NB4 (cell line): ENCODE results near the gene NRL.

Source experiments
- DNase-seq: peaks from one replicate; pipeline ENCODE4 v3.0.0; 2010; ENCODE audit warnings: low read depth
- H3K4me3 ChIP-seq: one replicate; pipeline ENCODE4 v1.5.1; 2011; ENCODE audit warnings: mild to moderate bottlenecking, low read depth, low read length, moderate library complexity
- CTCF ChIP-seq: IDR thresholded peaks from one replicate; pipeline ENCODE4 v1.5.1; 2012; ENCODE audit warnings: low read depth, low read length
- MAX ChIP-seq: IDR thresholded peaks from 2 replicates; pipeline ENCODE4 v1.6.1; 2011; ENCODE audit warnings: low read depth, low read length
- MYC ChIP-seq: IDR thresholded peaks from 2 replicates; pipeline ENCODE4 v1.6.1; 2011; ENCODE audit warnings: low read depth, low read length
- POLR2A ChIP-seq: IDR thresholded peaks from 2 replicates; pipeline ENCODE4 v1.6.1; 2011; ENCODE audit warnings: mild to moderate bottlenecking; ENCODE audit not compliant: insufficient read length; ENCODE audit errors: extremely low read depth

The NRL gene

GRCh38 chr14:24141097-24141880 lies 26.5 kb upstream of the NRL start, which contains the start of gene EMC9:
Gene EMC9 (minus strand): TSS chr14:24141591. CDS start chr14:24141304, 287 bp downstream.
- no peak for TF ChIP-seq CTCF
- peak; percentile 74 for TF ChIP-seq POLR2A
- peak; percentile 60; the same call in 1 of the 2 replicates for TF ChIP-seq MYC
- peak; percentile 96 for TF ChIP-seq MAX
- DNase-seq, result peak; percentile 99
- H3K4me3 ChIP-seq, result peak within 1 kb of the TSS; percentile 86

GRCh38 chr14:24139272-24139934 lies 24.7 kb upstream of the NRL start:
- no peak for DNase-seq
- TF ChIP-seq CTCF (no peak), POLR2A (no peak), MAX (no peak), MYC (no peak)
- H3K4me3 ChIP-seq, result peak overlapping the region; percentile 86

GRCh38 chr14:24138396-24139271 lies 23.9 kb upstream of the NRL start:
- no peak for DNase-seq
- H3K4me3 ChIP-seq, result no peak overlapping the region
- TF ChIP-seq MYC (no peak), POLR2A (no peak), MAX (no peak), CTCF (no peak)

GRCh38 chr14:24137529-24138395 lies 23.0 kb upstream of the NRL start:
- no peak for DNase-seq
- H3K4me3 ChIP-seq, result peak overlapping the region; percentile 16
- TF ChIP-seq MAX (no peak), POLR2A (no peak), CTCF (no peak), MYC (no peak)
